Breast epithelium (tissue), 4 donors: ENCODE results near the gene CTAGE8. TPM values are rescaled to one million over a fixed set of nuclear protein-coding genes. Genes with fewer than 3 reads are reported as not detected.
"Not testable (repeated sequence)": the region's sequence is repeated elsewhere in the genome, so short reads cannot be mapped to it uniquely, and the experiment has no call there.

Source experiments
- DNase-seq, 2 donors: peaks; one replicate each; pipeline ENCODE4 v3.0.0-alpha.2; 2019; ENCODE audit warnings: low spot score in 2 of 2
- H3K27ac ChIP-seq, 2 donors: fragments of 200-600 bp; sonication (generic) in 1 of 2; one replicate each; pipeline ENCODE4 v1.5.1; 2016 to 2019; ENCODE audit warnings: mild to moderate bottlenecking in 1 of 2
- H3K27me3 ChIP-seq, 2 donors: fragments of 200-600 bp; sonication (generic) in 1 of 2; one replicate each; pipeline versions ENCODE4 v1.5.1 to v1.6.0; 2017 to 2019; ENCODE audit warnings: control low read depth in 1 of 2, mild to moderate bottlenecking in 1 of 2
- H3K36me3 ChIP-seq: fragments of 200-600 bp; one replicate; pipeline ENCODE4 v1.5.1; 2019
- H3K4me1 ChIP-seq, 2 donors: fragments of 200-600 bp; sonication (generic); one replicate each; pipeline ENCODE4 v1.5.1; 2016 to 2019; ENCODE audit warnings: control low read depth in 1 of 2
- H3K4me3 ChIP-seq, 3 donors: fragments of 200-600 bp; sonication (generic); 1 replicate in 2 of 3; 2 replicates in 1 of 3; pipeline ENCODE4 v1.5.1; 2016 to 2019; ENCODE audit warnings: mild to moderate bottlenecking in 3 of 3, moderate library complexity in 2 of 3
- H3K9me3 ChIP-seq, 2 donors: fragments of 200-600 bp; sonication (generic) in 1 of 2; one replicate each; pipeline ENCODE4 v1.5.1; 2016 to 2019; ENCODE audit warnings: control low read depth in 1 of 2
- intact Hi-C: fragments of 100-400 bp; cut with DNase I; formaldehyde crosslinking; loops from one replicate; pipeline ENCODE4 v1.15.1; 2023; ENCODE audit warnings: low total_unique reads
- total RNA-seq, 3 donors: library from RNA; depleted of rRNA; stranded (reverse); fragments of >200 nt; gene quantifications; one replicate each; pipeline ENCODE4 v1.1.0, GENCODE V29; 2016

Gene CTAGE8, protein sequence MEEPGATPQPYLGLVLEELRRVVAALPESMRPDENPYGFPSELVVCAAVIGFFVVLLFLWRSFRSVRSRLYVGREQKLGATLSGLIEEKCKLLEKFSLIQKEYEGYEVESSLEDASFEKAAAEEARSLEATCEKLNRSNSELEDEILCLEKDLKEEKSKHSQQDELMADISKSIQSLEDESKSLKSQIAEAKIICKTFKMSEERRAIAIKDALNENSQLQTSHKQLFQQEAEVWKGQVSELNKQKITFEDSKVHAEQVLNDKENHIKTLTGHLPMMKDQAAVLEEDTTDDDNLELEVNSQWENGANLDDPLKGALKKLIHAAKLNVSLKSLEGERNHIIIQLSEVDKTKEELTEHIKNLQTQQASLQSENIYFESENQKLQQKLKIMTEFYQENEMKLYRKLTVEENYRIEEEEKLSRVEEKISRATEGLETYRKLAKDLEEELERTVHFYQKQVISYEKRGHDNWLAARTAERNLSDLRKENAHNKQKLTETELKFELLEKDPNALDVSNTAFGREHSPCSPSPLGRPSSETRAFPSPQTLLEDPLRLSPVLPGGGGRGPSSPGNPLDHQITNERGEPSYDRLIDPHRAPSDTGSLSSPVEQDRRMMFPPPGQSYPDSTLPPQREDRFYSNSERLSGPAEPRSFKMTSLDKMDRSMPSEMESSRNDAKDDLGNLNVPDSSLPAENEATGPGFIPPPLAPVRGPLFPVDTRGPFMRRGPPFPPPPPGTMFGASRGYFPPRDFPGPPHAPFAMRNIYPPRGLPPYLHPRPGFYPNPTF
- total RNA-seq = 1 to 10 TPM in 2 of 3 donors, under 1 TPM in 1; 0.48 to 4.3 (median 2.9) TPM

DNA sequence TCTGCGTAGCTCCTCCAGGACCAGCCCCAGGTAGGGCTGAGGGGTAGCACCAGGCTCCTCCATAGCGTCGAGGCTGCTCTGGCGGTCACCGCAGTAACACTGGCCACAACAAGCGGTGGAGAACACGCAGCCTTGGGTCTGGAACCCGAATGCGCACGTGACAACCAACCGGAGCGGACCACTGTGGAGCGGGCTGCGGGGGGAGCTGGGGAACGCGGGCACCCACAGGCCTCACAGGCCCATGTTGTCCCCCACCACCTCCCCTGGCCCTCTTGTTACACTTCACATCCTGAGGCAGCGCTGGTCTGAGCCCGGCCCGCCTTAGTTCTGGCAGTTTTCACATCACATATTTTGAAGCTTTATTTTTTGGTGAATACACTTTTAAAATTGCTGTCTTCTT is at the start of gene CTAGE8:
CTAGE8 (minus strand) TSS at position 101 of the 400 bp plus-strand sequence; CDS start at position 63, 38 bp downstream.
- DNase-seq, H3K9me3 ChIP-seq, H3K4me1 ChIP-seq, H3K4me3 ChIP-seq, H3K27me3 ChIP-seq, intact Hi-C loops, H3K27ac ChIP-seq, H3K36me3 ChIP-seq: not testable (repeated sequence)

DNA sequence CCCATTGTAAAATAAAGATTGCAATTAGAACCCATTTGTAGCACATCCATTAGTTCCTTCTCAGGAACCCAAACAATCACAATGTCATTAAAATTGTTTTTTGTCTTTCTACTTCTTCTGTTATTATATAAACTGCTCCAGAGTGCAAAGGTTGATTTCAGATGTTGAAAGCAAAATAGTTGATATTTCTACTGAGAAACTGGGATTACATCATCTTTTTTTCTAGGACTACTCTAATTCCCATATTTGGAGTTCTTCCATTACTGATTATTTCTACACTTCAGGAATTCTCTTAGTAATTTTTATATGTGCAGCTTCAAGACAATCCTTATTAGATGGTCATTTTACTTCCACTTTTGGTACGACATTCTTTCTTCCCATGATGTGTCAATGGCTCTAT is 48.4 kb upstream of the CTAGE8 start:
- DNase-seq, H3K36me3 ChIP-seq, H3K4me3 ChIP-seq, H3K9me3 ChIP-seq, H3K27me3 ChIP-seq, H3K27ac ChIP-seq, intact Hi-C loops, H3K4me1 ChIP-seq: not testable (repeated sequence)

DNA sequence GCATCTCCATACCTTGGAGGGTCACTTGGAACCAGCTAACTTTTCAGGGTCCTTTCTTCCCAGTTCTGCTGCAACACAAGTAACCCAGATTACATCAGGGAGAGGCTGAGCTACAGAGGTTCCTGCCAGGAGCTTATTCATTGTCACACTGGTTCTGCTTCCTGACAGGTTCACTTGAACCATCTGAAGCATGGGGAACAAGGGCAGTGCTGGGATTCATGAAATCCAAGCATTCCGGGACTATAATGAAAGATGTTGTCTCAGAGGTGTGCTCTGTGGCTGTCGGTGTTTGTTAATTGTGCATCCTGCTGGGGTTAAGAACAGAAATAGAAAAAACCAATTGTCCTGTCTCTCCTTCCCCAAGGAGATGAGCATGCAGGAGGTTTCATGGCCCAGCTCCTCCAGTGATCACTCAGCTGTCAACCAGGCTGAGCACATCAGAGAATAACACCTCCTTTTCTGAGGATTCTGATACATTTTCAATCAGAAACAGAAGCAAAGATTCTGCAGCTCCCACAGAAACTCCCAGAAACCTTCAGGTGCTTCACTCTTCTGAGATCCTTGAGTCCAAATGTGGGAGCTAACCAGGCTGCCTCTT is 42.9 kb upstream of the CTAGE8 start, which contains the start of gene OR2A1:
OR2A1 (plus strand) TSS at position 548 of the 598 bp plus-strand sequence. CDS start 5,706 bp downstream, outside the sequence.
- H3K36me3 ChIP-seq, intact Hi-C loops, H3K27ac ChIP-seq, H3K4me1 ChIP-seq, DNase-seq, H3K27me3 ChIP-seq, H3K9me3 ChIP-seq, H3K4me3 ChIP-seq: not testable (repeated sequence)

DNA sequence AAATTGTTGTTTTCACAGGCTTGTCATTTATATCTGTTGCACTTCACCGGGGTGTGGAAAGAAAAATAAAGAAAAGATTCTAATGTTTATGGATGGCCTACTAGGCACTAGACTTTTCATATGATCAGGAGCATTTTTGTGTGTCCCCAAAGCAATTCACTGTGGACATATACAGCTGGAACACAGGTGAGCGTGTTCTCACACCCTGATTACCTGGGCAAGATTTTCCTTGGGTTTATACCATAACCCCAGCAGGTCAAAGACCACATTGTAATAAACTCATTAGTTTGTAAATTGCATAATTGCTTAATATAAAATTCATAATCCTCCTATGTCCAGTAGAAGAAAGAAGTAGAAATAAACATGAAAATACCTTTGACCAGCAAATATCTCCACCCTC is 42.1 kb upstream of the CTAGE8 start:
- DNase-seq, intact Hi-C loops, H3K27ac ChIP-seq, H3K4me3 ChIP-seq, H3K4me1 ChIP-seq, H3K27me3 ChIP-seq, H3K9me3 ChIP-seq, H3K36me3 ChIP-seq: not testable (repeated sequence)

DNA sequence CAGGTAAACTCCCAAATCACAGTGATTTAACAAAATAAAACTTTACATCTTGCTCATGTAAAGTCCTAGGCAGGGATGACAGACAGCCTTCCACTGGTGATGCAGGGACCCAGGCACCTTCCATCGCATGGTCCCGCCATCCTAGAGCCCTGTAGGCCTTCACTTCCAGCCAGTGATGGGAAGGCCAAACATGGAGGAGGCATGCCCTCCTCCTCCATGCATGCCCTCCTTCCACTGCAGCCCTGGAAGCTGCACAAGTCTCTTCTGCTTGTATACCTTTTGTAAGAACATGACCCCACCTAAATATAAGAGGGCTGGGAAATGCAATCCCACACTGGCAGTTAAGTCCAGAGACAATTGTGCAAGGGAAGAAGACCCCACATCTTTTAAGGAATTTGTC is 40.6 kb upstream of the CTAGE8 start:
- H3K4me3 ChIP-seq, H3K27ac ChIP-seq, intact Hi-C loops: not testable (repeated sequence)

DNA sequence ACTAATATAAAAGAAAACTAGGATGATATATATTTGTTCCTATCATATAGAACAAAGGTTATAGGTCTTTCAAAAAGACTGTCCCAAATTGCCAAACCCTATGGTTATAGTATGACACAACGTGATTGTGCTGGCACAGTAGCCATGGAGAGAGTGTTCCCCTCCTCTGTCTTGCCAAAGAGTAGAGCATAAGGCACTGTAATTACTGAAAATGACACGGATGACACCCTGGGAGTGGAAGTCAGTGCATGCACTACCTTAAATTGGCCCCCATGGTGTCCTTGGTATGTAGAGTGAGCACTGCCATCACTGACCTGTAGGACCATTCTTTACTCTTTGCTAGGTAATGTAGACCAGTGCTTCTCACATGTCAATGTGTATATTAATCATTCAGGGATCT is 36.1 kb upstream of the CTAGE8 start:
- H3K36me3 ChIP-seq, H3K9me3 ChIP-seq, H3K4me1 ChIP-seq, H3K27me3 ChIP-seq, intact Hi-C loops, H3K4me3 ChIP-seq, DNase-seq, H3K27ac ChIP-seq: not testable (repeated sequence)

More for the DNA sequence above, 40.6 kb upstream of the CTAGE8 start:
- H3K36me3 ChIP-seq, H3K4me1 ChIP-seq, H3K9me3 ChIP-seq, DNase-seq, H3K27me3 ChIP-seq: not testable (repeated sequence)

DNA sequence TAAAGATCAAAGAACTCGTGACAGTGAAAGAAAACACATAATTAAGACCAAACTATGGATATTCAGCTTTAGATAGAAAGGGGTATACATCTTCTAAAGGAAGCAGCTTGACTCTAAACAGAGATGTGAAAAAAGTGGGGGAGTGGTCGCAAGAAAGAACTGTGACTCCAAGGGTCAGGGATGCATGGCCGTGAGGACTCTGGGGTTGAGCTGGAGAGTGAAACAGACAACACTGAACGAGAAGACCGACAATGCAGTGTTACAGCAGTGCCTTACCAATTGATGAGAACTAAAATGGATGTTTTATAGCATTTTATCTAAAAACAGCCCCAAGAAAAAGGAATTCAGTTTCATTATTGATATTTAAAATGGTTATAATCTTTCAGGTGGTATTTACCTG is 34.5 kb upstream of the CTAGE8 start:
- H3K27ac ChIP-seq, H3K27me3 ChIP-seq, H3K9me3 ChIP-seq, H3K4me1 ChIP-seq, H3K36me3 ChIP-seq, DNase-seq, H3K4me3 ChIP-seq, intact Hi-C loops: not testable (repeated sequence)

DNA sequence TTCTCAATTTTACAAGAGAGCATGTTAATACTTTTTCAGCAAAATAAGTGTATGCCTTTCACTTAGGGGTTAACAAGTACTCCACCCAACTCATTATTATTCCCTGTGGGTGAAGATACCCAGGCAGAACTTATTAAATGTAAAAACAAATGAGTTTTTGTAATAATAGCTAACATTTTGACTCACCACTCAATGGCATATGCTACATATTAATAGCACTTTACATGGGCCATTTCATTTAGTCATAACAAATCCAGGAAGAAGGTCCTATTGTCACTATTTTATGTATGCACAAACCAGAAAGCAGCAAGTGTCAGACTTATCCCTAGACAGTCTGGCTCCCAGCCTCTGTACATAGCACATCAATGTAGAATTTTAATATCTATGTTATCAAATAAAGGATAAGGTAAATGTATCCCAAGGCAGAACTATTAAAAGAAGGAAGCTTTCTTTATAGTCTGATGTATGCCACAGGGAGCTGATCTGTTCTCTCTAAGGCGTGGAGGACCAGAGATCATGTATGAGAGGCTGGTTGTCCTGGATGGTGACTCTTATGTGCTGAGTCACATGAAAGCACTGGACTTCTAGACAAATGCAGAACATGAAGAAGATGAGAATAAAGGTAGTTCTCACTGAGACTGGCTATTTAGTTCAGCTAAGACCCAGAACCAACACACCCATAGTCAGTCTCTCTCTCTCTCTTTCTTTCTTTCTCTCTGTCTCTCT is 33.7 kb upstream of the CTAGE8 start:
- DNase-seq, H3K27ac ChIP-seq, H3K4me3 ChIP-seq, H3K27me3 ChIP-seq, intact Hi-C loops, H3K36me3 ChIP-seq, H3K9me3 ChIP-seq, H3K4me1 ChIP-seq: not testable (repeated sequence)

DNA sequence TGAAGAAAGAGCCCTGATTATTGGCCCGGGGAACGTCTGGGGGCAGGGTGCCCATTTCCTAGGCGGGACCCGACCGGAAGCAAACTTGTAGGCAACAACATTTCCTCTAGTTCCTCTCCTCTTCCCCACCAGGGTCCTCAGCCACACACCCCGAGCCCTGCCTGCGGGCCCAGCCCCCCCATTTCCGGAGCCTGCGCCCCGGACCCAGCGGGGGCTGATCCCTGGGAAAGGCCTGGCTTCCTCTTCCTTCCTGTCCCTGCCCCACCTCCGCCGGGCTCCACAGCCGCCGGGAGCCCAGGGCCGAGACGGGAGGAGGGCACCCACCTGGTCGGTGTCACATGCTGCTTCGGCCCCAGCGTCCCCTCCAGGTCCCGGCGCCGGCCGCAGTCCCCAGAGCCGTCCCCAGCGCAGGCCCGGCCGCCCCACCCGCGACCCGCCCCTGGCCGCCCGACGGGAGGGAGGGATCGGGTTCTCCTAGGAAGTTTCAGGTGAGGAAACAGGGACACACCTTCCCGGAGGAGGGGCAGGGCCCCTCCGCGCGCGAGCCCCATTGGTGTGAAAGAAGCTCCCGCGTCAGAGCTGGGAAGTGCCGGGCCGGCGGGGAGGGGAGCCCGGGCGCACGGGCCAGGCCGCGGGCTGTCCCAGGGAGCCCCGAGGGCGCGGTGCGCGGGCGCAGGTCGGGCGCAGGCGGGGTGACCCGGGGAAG is 24.9 kb upstream of the CTAGE8 start:
- intact Hi-C loops, H3K4me1 ChIP-seq, DNase-seq, H3K9me3 ChIP-seq, H3K36me3 ChIP-seq, H3K27ac ChIP-seq, H3K27me3 ChIP-seq: not testable (repeated sequence)
- peak overlapping the region in 2 of 3 donors; percentile 15 to 39 for H3K4me3 ChIP-seq

DNA sequence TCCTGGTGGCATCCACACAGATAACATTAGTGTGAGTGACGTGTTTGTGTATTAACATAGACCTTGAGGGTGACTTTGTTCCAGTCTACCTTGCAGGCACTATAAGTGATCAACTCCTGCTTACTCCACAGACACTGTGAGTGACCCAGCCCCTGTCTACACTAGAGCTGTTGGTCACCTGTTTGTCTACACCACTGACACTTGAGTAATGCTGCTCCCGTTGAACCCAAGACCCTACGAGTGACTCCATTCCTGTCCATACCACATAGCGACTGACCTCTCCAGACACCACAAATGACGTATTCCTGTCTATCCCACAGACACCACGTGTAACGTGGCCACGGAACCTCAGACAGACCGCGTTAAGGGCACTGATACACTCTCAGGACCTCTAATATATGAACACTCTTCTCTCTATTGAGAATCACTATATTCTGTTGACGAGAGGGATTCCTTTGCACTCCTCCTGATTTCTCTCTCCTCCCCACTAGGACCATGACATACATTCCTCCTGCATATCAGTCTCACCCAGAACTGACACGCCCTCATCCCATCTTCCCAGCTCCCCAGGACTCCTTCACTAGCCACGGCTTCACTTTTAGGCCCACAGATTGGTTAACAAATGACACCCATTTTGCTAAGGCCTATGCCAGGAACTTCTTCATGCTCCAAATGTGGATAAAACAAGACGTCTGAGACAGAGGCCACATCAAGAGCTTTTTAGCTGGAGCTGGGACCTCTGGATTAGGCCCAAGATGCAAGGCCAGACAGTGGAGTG is 23.5 kb upstream of the CTAGE8 start:
- H3K36me3 ChIP-seq, H3K27ac ChIP-seq, H3K4me1 ChIP-seq, intact Hi-C loops, DNase-seq, H3K27me3 ChIP-seq, H3K9me3 ChIP-seq: not testable (repeated sequence)
- H3K4me3 ChIP-seq = peak overlapping the region in 2 of 3 donors; percentile 21 to 43

DNA sequence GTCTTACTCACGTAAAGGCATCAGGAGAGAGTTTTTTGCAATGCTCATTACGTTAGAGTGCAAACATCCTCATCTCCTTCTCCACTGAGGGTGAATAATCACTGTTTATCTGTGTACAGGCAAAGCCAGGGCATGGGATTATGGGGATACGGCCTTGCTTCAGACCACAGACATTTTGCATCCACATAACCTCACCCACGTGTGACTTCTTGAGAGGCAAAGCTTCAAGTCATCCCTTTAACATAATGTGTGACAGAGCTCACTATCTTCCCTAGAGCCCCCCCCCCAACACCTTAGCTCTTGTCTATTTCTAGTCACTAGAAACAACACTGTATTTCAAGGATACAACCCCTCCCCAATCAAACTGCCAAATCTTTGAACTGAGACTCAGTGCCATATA is 22.5 kb upstream of the CTAGE8 start:
- intact Hi-C loops, H3K36me3 ChIP-seq, H3K27ac ChIP-seq, H3K4me3 ChIP-seq, H3K27me3 ChIP-seq, H3K9me3 ChIP-seq, DNase-seq, H3K4me1 ChIP-seq: not testable (repeated sequence)
